Suppressor macrophage (primary cell): ENCODE measurements around the gene NKX2-3.
A peak's percentile ranks its signal among the peaks of the same experiment; 100 is the strongest.

Experiments used
- DNase-seq, 4 experiments: peaks; one replicate each; pipeline ENCODE4 v3.0.0-alpha.2; 2020 to 2022

Gene NKX2-3

DNA sequence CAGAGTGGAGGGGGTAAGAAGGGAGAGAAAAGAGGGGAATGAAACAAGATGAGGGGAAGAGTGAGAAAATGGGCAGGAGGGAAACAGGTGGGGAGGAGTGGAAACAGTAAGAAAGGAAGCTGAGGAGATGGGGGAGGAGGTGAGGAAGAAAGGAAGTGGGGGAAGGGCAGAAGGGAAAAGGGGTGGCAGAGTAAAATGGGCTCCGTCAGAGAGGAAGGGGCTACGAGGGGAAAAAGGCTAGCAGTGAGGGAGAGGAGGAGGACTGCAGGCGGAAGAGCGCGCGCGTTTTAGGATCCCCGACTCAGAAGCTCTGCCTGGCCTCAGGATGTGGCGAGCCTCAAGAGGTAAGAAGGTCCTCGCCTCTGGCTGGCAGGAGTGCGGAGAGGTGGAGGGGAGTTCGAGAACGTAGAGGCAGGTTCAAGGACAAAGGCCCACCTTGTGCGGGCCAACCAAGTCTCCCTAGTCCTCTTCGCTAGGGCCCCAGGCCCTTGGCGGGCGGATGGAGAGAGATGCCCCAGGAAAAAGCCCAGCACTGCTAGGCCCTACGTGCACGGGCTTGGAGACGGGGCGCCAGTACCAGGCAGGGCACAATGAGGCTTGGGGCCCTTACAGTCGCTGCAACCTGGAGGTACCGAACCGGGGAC is 5.8 kb upstream of the NKX2-3 start:
- no peak for DNase-seq

DNA sequence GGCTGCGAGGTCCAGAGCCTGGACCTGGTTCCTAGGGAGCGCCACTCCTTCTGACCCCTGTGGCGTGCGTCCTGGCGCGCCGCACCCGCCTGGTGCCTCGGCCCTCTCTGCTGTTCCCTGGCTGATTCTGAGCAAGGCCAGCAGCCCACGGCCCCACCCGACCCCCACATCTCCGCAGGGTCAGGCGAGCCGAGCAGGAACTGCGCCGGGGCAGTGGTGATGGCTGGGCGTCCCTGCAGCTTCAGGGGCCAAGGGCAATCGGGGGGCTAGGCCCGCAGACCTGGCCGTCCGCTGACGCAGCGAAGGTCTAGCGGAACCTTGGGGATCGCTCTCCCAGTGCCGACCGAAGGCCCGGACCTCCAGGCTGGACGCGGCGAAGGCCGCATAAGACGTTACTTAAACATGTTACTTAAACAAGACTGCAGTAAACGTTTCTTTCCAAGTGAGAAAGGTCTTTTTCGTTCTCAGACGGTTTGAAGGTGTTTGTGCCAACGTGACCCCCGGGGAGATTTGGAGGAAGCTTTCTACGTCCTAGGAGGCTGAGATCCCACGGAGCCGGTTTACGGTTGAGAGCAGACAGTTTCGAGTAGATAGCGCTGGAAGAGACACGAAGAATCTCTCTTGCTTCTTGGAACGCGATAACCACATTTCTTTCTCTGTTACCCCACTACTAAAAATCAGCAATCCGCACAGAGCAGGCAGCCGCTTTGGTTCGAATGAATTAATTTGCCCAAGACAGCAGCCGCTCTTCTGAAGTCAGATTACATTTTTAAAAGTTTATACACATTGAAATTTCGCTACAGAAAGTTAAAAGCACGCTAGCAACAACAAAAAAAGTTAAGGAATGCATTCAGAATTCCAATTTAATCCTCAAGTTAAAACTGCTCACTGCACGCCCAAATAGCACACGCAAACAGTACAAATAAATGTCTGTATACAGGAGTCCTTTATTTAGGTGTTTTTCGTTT is 4.9 kb upstream of the NKX2-3 start:
- peak in 1 of 4 experiments; percentile 33 for DNase-seq

DNA sequence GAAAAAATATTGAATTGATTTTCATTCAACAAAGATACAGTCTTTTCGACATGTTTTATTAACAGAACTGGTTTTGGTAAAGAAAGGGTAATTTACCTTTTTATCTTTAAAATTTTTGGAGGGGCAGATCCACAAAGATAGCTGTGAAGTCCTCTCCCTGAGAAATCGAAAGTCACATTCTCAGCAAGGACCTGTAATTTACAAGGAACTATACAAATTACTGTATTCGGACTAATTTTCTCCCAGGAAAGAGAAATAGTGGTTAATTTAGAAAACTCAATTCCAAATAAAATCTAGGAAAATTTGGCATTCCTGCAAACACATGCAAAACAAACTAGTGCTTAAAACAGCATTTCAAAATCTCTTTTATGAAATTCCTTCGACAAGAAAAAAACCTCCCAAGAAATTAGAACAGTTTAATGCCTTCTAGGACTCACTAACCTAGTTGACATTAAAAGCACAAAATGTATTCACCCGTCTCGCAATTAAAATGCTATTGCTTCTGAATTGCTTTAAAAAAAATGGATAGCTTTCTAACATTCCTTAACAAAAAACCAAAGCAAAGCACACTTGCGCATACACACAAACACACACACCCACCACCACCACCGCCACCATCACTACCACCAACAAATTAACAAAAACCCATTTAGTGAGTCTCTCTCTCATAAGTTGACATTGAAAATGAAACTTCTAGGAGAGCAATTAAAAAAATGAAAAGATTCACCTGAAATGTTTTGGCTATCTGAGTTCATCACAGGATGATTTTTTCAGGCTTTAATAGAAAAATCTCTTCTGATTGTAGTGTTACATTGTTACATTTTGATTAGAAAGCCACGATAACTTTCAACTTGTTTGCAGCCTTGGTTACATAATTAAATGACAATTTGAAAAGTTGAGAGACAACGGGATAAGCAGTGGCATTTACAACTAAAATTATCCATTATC is 4.0 kb upstream of the NKX2-3 start:
- peak in 1 of 4 experiments; percentile 23 for DNase-seq

DNA sequence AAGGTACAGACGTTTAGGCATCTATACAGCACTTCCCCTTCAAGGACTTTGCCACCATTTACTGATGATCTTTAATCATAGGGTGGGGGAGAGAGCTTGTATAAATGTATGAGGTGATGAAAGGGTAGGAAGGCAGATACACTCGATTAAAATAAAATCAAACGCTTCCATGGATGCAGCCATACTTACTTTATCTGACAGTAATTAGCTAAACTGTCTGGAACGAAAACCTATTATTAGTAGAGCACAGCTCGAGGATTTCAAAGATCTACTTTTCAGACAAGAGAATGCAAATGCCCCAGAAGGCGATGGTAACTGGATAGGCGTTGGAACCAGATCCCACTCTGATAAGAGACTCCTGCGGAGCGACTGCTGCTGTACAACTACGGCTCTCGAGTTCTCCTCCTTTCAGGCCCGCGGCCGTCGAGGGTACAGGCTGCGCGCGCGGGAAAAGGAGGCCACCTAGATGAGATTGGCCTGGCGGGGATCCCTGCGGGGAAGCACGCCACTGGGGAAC is 3.1 kb upstream of the NKX2-3 start:
- DNase-seq, result no peak

DNA sequence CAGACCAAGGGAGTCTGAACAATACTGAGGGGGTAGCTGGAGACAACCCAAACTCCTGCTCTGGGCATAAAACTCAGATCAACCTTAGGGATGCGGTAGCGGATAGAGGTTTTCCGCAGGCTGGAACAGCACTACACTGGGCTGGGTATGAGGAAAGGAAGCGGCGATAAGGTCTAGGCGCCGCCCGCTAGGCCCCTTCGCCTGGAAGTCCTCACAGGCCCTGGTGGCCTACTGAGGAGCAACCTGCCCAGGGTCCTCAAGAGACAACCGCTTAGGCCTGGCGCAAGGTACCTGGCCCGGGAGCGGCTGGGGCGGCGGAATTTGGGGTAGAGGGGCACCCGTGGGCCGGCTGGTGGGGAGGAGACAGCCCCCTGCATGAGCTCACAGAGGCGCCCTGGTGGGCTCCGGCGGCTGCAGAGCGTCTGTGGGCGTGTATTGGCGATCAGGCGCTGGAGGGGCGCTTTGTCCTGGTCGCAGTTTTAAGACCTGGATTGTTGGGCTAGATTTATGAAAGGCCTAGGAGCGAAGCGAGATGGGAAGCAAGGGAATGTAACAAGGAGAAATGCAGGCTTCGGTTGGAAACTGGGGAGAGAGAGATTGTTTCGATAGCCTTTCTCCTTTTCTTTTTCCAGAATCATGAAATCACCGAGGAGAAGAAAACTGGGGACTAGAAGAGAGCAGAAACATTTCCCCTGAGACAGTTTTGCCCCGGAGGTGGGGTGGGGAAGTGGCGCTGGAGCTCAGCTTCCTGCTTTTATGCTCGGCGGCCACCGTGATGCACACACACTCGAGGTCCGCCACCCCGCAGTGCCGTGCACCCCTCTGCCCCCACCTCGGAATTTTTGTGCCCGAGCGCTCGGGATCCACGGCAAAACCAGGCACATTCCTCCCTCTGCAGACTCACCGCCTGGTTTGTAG is 2.4 kb upstream of the NKX2-3 start:
- DNase-seq, result peak; percentile 43 to 63 (median 57)

DNA sequence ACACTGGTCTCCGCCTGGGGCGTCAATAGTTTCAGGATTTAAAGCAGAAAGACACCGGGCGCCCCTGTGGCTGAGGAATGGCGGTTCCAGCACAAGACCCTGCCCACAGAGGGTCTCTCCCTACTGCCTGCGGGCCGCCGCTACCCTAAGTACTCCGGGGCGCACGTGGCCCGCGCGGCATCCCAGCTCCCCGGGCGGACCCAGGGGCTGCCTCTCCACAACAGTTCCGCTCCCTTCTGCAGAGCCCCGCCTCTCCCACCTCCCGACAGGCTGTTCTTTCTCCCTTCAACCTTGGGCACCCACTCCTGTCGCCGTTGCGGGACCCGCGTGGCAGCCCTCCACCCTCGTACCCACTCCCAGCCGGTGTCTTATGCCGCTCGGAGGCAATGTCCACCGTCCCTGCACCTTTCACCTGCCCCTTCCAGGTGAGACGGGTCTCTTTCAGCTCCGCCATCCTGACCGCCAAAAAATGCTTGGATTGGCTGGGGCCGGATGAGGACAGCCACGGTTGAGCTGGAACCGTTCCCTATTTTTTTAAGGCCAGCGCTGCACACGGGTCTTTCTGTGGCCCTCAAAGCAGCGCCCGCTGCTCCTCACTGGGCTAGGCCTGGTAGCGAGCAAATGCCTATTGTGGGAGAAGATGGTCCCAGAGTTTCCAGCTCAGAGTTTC is 1.6 kb upstream of the NKX2-3 start:
- DNase-seq, result no peak

DNA sequence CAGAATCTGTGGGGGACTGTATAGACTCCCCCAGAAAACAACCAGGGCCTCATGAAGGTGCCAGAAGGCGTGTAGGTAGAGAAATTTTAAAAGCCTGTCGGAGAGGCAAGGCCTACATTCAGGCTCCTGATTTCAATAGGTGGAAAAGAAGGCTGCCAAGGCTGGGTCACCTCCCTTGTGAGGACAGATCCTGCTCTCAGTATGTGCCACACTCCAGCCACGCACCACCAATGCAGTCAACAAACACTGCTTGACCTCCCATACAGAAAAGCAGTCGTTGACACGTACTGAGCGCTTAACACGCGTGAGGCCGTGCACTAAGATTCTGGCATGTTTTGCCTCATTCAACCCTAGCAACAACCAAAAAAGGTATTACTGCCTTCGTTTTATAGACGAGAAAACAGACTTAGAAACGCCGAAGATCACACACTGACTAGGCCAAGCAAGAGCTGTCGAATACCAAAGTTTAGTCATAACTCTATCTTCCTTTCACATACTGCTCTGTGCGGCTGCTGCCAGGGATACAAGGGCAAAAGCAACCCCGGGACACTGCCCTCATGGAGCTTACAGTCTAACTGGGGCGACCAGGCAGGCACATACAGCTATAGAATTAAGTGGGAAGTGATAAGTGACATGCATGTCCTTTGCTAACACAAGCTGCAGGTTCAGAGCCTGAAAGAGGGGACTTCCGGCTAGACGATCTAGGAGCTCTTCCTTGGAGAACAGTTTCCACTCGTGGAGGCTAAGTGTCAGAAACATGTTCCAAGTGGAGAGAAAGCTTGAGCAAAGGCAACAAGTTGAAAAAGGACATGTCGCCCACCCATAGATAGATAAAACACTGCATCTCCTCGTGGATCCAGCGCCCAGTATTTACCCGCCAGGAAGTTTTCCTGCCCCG is 797 bp upstream of the NKX2-3 start:
- DNase-seq, result no peak

DNA sequence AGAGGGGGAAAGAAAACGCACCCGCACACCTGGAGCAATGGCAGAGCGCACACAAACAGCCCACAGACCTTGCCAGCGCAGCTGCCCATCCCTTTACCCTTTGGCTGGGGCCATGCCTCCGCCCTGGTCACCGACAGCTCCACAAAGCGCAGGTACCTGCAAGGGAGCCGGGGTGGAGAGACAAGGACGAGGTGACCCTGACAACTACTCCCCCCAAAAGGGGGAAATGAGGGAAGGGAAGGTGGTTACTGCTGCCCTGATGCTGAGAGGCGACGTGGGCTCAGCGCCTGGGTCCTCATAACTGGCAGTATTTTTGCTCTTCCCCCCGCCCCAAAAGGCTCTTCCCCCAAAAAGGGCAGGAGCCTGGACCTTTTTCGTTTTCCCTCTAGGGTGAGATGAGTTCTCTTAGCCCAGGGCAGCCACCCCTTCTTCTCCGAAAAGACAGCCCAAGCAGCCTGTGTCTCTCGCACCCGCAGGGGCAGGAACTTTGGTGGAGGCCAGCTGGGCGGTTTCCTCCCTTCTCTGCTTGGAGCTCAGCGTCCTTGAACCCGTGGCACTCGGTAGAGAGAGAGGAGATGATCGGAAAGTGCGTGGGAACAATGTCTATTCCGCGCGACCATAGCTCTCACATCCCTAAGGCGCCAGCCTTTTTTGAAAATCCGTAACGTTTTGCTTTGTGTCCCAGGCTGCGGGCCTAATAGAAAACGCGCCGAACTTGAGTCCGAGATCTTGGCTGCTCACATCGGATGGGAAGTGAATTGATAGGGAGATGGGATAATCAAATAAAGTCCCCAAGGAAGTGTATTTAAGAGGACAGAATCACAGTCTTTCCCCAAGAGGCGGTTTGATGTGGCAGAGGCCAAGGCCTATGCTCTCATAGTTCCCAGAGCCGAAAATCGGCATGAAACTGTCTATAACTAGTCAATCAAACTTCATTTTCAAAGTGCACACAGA is 1.0 kb downstream of the NKX2-3 start:
- no peak for DNase-seq

DNA sequence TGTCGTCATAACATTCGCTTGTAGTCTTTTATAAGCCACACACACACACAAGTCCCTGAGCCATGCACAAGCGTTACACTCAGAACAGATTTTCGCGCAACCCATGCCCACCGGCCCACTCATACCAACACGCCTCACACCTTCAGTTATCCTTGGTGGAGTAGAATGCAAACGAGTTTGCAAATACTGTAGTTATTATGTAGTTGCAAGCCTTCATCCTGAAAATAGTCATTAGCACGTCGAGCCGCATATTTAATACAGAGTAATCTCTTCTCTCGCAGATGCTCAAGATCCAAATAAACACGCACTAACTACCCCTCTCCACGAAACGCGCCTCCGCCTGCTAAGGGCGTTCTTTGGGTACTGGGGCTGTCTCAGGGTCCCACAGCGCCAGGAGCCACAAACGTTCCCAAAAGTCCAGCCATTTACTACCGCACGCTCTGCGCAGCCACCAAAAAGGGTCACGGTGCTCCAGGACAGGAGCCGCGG is 1.8 kb downstream of the NKX2-3 start:
- no peak for DNase-seq

DNA sequence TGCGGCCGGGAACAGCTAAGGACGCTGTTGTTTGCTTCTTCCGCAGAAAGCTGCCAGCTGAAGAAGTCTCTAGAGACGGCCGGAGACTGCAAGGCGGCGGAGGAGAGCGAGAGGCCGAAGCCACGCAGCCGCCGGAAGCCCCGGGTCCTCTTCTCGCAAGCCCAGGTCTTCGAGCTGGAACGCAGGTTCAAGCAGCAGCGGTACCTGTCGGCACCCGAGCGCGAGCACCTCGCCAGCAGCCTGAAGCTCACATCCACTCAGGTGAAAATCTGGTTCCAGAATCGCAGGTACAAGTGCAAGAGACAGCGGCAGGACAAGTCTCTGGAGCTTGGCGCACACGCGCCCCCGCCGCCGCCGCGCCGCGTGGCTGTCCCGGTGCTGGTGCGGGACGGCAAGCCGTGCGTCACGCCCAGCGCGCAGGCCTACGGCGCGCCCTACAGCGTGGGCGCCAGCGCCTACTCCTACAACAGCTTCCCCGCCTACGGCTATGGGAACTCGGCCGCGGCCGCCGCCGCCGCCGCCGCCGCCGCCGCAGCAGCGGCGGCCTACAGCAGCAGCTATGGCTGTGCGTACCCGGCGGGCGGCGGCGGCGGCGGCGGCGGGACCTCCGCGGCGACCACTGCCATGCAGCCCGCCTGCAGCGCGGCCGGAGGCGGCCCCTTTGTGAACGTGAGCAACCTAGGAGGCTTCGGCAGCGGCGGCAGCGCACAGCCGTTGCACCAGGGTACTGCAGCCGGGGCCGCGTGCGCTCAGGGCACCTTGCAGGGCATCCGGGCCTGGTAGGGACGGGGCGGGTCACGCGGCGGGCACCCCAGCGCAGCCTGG is 2.4 kb downstream of the NKX2-3 start:
- DNase-seq, result peak in 3 of 4 experiments; percentile 41 to 70 (median 60)

DNA sequence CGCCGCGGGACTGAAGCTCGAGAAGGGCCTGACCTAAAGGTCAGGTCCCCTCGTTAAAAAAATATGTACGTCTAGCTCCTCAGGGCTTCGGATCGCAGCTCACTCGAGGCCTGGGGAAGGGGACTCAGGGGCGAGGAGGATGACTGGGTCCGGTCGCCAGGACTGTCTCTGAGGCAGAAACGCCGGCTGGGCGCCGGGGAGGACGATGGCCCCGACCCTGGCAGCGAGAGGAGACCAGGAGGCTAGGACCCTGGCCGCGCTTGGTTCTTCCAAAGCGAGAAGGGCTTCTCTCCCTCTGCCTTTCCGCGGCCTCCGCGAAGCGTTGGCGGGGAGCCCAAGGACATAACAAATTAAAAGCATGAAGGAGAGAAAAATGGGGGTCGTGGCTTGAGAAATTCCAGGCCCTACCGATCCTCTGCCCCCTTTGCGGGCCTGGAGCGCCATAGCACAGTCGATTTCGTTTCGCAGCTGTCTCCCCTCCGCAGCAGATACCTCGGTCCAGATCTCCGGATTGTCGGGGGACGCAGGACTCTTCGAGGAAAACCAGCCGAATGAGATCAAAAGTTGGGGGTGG is 3.1 kb downstream of the NKX2-3 start:
- no peak for DNase-seq

DNA sequence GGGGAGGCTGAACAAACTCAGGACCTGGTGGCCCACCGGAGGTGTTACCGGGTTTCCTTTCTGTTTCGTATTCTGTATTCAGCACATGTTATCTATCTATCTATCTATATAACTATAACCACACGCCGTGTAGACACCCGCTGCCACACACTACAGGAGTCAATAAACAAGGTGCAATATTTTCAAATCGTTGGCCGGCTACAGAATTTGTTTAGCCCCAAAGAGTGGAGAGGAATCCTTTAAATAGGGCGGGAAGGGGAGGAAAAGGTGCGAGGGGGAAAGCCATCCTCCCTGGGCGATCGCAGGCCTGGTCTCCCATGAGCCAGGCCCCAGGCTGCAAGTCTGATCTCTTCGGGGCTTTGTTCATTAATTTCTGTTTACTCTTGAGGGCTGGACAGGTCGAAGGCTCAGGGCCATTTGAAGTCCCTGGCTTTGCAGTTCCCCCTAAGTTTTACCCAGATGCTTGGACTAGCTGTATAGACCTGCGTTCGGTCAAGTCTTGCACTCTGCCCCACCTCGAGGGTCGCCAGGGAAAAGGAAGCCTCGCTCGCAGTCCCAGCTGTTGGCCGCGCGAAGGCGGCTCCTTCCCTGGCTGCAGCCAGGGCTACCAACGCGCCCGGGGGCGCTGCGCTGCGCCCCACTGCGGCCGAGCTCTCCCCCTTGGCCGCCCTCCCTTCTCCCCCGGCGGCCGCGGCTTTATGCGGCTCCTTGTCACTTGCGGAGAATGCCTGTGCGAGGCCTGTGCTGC is 3.8 kb downstream of the NKX2-3 start:
- peak in 2 of 4 experiments; percentile 24 to 39 for DNase-seq

DNA sequence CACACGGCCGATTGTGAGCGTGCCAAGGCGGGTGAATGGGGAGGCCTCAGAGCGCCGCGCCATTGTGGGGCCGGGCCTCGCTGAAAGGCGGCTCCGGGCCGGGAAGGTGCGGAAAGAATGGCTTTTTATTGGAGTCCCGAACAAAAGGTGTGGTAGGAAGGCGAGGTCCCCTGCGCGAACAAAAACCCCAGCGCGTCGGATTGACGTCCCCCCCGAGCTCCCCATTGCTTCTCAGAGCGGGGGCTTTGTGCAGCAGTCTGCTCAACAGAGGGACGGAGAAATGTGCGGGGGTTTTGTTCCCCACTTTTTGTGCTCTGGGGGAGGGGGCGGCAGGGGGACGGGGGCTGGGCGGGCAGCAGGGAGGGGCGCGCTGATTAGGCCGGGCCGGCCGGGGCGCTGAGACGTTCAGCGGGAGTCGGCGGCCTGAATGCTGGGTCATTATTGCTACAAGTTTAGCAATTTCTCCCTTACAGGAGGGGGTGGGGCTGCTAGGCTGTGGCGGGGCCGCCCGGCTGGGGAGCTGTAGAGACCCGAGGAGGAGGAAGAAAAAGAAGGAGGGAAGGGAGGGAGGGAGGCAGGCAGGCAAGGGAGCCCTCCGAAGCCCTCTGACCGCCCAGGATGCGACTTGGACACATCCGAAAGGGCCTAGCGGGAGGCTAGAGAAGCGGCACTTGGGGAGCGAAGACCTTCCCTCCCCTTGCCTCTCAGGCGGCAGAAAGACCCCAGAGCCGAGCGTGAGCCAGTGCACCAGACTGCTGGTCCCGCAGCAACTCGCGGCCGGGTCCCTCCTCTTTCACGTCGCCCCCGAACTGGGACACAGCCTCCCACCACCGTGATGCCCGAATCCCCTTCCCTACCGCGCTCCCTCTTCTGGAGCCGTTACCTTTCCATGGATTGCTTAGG is 4.6 kb downstream of the NKX2-3 start:
- DNase-seq, result no peak

DNA sequence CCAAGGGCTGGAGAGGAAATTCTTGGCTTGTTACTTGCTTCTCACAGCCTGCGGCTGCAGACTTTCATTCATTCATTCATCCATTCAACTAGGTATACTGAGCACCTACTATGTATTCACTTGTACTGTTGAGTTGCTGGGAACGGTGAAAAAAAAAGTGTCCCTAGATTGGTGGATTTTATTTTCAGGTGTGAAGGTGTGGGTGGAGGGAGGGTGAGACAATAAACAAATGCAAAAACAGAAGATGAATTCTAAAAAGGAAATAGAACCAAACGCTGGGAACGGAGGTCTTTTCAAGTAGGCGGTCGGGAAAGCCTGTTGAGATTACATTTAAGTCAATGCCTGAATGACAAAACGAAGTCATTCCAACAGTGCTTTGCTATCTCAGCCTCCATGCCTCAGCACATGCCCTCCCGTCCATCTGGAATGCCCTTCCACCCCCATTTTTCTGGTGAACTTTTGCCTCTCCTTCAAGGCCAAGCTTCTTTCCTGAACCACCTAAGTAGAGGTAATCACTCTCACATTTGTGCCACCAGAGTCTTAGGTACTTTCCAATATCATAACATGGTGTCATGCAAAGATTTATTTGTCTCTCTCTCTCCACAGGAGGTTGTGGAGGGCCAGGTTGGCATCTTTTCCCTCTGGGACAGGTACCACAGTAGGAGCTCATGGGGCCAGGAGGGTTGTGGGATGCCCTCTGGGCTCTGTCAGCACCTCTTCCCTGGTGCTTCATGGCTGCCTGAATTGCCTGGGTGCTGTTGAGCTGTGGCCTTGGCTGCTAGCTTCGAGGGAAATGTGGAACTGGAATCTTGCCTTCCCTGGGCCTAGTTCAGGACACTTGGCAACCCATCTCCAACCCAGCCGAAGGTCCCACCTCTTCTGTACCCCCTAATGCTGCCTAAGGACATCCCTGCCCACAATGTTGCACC is 5.5 kb downstream of the NKX2-3 start:
- no peak for DNase-seq
